Measurements from ENCODE around the gene ENKD1. TPM values are rescaled to one million over a fixed set of nuclear protein-coding genes. Genes with fewer than 3 reads are reported as not detected.

ENKD1 gene
- 12.8 and 15.5 TPM in 2 replicates for total RNA-seq

GRCh38 chr16:67666559-67667452 lies at the start of gene ENKD1, which contains the start of gene C16orf86:
TSS of gene ENKD1 (minus strand) at chr16:67666750. CDS start at chr16:67666442, 308 bp downstream.
TSS of gene C16orf86 (plus strand) at chr16:67666814. CDS start at chr16:67666971, 157 bp downstream.
- no peak for FAIRE-seq
- no peak for TF ChIP-seq CTCF (IDR thresholded peaks at IDR 0.05; ENCODE audit: insufficient read depth, low read length, severe bottlenecking)
- peak within 1 kb of the TSS; percentile 63 for H3K4me3 ChIP-seq (ENCODE audit: low read depth, low read length)
- peak; percentile 34 for DNase-seq (ENCODE audit: low read depth)
- no peaks in the 10 kb centered on the region for H3K27me3 ChIP-seq (ENCODE audit: control insufficient read depth, insufficient read depth, low read length)
- H3K36me3 ChIP-seq (ENCODE audit: control insufficient read depth, insufficient read depth, low read length) = peaks cover 2% of the 10 kb centered on the region

GRCh38 chr16:67716097-67716496 lies 49.5 kb upstream of the ENKD1 start:
- H3K4me3 ChIP-seq (ENCODE audit: low read depth, low read length) = no peak overlapping the region
- DNase-seq (ENCODE audit: low read depth) (no peak), FAIRE-seq (no peak)
- H3K36me3 ChIP-seq (ENCODE audit: control insufficient read depth, insufficient read depth, low read length) = no peaks in the 10 kb centered on the region
- H3K27me3 ChIP-seq (ENCODE audit: control insufficient read depth, insufficient read depth, low read length) = no peaks in the 10 kb centered on the region
- no peak for TF ChIP-seq CTCF (IDR thresholded peaks at IDR 0.05; ENCODE audit: insufficient read depth, low read length, severe bottlenecking)

- no peak for TF ChIP-seq CTCF (IDR thresholded peaks at IDR 0.05; ENCODE audit: insufficient read depth, low read length, severe bottlenecking)
- no peak overlapping the region for H3K4me3 ChIP-seq (ENCODE audit: low read depth, low read length)
- DNase-seq (ENCODE audit: low read depth) = no peak
- no peak for FAIRE-seq
- no peaks in the 10 kb centered on the region for H3K36me3 ChIP-seq (ENCODE audit: control insufficient read depth, insufficient read depth, low read length)
- H3K27me3 ChIP-seq (ENCODE audit: control insufficient read depth, insufficient read depth, low read length) = no peaks in the 10 kb centered on the region
Measured at GRCh38 chr16:67714522-67714921, 48.0 kb upstream of the ENKD1 start.

GRCh38 chr16:67713647-67714273 lies 47.2 kb upstream of the ENKD1 start:
- FAIRE-seq (no peak), DNase-seq (ENCODE audit: low read depth) (no peak)
- H3K4me3 ChIP-seq (ENCODE audit: low read depth, low read length) = no peak overlapping the region
- no peaks in the 10 kb centered on the region for H3K36me3 ChIP-seq (ENCODE audit: control insufficient read depth, insufficient read depth, low read length)
- TF ChIP-seq CTCF (IDR thresholded peaks at IDR 0.05; ENCODE audit: insufficient read depth, low read length, severe bottlenecking) = no peak
- no peaks in the 10 kb centered on the region for H3K27me3 ChIP-seq (ENCODE audit: control insufficient read depth, insufficient read depth, low read length)

- no peak for FAIRE-seq
Measured at GRCh38 chr16:67710607-67711006, 44.1 kb upstream of the ENKD1 start.

More at GRCh38 chr16:67710607-67711006, 44.1 kb upstream of the ENKD1 start:
- H3K27me3 ChIP-seq (ENCODE audit: control insufficient read depth, insufficient read depth, low read length) = no peaks in the 10 kb centered on the region
- no peak for DNase-seq (ENCODE audit: low read depth)
- no peaks in the 10 kb centered on the region for H3K36me3 ChIP-seq (ENCODE audit: control insufficient read depth, insufficient read depth, low read length)
- no peak overlapping the region for H3K4me3 ChIP-seq (ENCODE audit: low read depth, low read length)
- no peak for TF ChIP-seq CTCF (IDR thresholded peaks at IDR 0.05; ENCODE audit: insufficient read depth, low read length, severe bottlenecking)
